Measurements from ENCODE around the gene ATRN. TPM values are rescaled to one million over a fixed set of nuclear protein-coding genes. Genes with fewer than 3 reads are reported as not detected.
A peak's percentile ranks its signal among the peaks of the same experiment; 100 is the strongest.

ATRN gene
- total and polyA plus RNA-seq, 8 donors: 2.9 to 63.9 (median 24.2) TPM

GRCh38 chr20:3646651-3647050 is 175.8 kb downstream of the ATRN start:
- no peak for DNase-seq
- intact Hi-C loops (cut with DNase I; ENCODE audit: low total_unique reads): no loop called here
- H3K27me3 ChIP-seq: no peaks in the 10 kb centered on the region
- peaks cover 0 to 9% (median 4%) of the 10 kb centered on the region in 4 donors for H3K4me1 ChIP-seq
- H3K36me3 ChIP-seq: peaks cover 27 to 88% (median 85%) of the 10 kb centered on the region in 4 donors
- TF ChIP-seq POLR2AphosphoS5 (IDR thresholded peaks at IDR 0.05): no peak
- TF ChIP-seq, protein P1, sequence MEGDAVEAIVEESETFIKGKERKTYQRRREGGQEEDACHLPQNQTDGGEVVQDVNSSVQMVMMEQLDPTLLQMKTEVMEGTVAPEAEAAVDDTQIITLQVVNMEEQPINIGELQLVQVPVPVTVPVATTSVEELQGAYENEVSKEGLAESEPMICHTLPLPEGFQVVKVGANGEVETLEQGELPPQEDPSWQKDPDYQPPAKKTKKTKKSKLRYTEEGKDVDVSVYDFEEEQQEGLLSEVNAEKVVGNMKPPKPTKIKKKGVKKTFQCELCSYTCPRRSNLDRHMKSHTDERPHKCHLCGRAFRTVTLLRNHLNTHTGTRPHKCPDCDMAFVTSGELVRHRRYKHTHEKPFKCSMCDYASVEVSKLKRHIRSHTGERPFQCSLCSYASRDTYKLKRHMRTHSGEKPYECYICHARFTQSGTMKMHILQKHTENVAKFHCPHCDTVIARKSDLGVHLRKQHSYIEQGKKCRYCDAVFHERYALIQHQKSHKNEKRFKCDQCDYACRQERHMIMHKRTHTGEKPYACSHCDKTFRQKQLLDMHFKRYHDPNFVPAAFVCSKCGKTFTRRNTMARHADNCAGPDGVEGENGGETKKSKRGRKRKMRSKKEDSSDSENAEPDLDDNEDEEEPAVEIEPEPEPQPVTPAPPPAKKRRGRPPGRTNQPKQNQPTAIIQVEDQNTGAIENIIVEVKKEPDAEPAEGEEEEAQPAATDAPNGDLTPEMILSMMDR (IDR thresholded peaks at IDR 0.05): no peak
- TF ChIP-seq POLR2A (IDR thresholded peaks at IDR 0.05): no peak
- TF ChIP-seq EP300 (IDR thresholded peaks at IDR 0.05): no peak
- H3K9me3 ChIP-seq: no peaks in the 10 kb centered on the region
- no peak overlapping the region for H3K27ac ChIP-seq
- H3K4me3 ChIP-seq: no peak overlapping the region
- WGBS, 5 donors: 82 to 92% (median 89%) methylated on average over 13 of the region's 13 CpGs

DNA sequence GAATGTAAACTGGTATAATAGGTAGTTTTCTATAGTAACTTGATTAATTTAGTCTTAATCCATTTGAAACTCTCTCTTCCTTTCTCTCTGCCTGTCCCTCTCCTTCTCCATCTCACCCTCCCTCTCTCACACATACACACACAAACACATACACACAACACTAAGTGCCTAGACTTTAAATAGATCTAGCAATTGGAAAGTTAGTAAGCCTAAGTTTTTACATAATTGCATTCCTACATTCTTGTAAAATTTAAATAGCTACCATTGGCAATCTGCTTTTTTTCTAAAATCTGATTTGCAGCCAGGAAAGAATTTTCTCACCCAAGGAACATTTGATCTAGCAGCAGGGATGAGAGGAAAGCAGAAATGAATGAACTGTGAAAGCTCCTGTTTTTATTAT is 176.7 kb downstream of the ATRN start:
- peaks cover 27 to 81% (median 77%) of the 10 kb centered on the region in 4 donors for H3K36me3 ChIP-seq

GRCh38 chr20:3648951-3649350 is 178.1 kb downstream of the ATRN start:
- TF ChIP-seq, protein P1 (IDR thresholded peaks at IDR 0.05): no peak
- TF ChIP-seq POLR2A (IDR thresholded peaks at IDR 0.05) (no peak), POLR2AphosphoS5 (IDR thresholded peaks at IDR 0.05) (no peak), EP300 (IDR thresholded peaks at IDR 0.05) (no peak)
- no peaks in the 10 kb centered on the region for H3K27me3 ChIP-seq
- no peak for DNase-seq
- no peaks in the 10 kb centered on the region for H3K9me3 ChIP-seq
- H3K36me3 ChIP-seq: peaks cover 27 to 66% (median 64%) of the 10 kb centered on the region in 4 donors
- H3K27ac ChIP-seq: no peak overlapping the region
- 82 to 93% (median 85%) methylated on average over 9 of the region's 9 CpGs for WGBS, 5 donors
- peaks cover 0 to 9% (median 5%) of the 10 kb centered on the region in 4 donors for H3K4me1 ChIP-seq
- H3K4me3 ChIP-seq: no peak overlapping the region
- intact Hi-C loops (cut with DNase I; ENCODE audit: low total_unique reads): no loop called here

More for the DNA sequence above, 176.7 kb downstream of the ATRN start:
- peaks cover 0 to 9% (median 5%) of the 10 kb centered on the region in 4 donors for H3K4me1 ChIP-seq
- intact Hi-C loops (cut with DNase I; ENCODE audit: low total_unique reads): no loop called here
- H3K9me3 ChIP-seq: no peaks in the 10 kb centered on the region
- no peak overlapping the region for H3K27ac ChIP-seq
- no peak overlapping the region for H3K4me3 ChIP-seq
- no peak for DNase-seq
- no peaks in the 10 kb centered on the region for H3K27me3 ChIP-seq
- TF ChIP-seq EP300 (IDR thresholded peaks at IDR 0.05) (no peak), POLR2A (IDR thresholded peaks at IDR 0.05) (no peak), POLR2AphosphoS5 (IDR thresholded peaks at IDR 0.05) (no peak)
- TF ChIP-seq, protein P1 (IDR thresholded peaks at IDR 0.05): no peak

DNA sequence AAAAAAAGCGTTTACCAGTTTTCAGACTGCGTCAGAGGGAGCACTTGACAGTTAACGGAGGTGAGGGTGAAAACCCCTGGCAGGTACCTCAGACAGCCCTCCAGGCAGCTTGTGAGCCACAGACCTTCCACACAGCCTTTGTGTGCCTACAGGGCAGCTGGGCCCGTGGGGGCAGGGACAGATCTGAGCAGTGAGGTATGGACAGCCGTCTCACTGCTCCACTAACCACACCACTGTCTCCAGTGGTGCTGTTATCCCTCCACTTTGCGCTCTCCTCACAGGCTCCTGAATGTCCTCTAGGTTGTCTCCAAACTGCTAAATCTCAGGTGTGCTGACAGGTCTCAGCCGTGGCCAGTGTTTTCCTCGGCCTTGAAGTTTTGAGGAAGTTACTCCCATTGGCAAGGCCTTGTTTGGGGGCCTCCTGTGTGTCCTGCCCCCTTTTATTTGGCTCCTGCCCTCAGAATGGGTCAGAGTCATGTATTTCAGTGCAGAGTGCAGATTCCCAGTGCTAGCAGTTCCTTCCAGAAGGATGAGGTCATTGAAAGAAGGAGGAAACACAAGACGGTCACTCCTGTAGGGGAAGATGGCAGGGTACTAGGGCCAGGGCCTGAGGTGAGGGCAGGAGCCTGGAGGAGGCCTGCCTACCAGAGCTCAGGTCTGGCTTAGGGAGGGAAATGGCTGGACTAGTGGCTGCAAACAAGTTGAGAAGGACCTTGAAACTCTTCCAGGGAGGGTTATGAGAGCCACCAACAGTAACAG is 180.6 kb downstream of the ATRN start:
- Histone ChIP-seq H3K4me3 (no peak overlapping the region), H3K4me1 (peaks cover 0 to 9% (median 5%) of the 10 kb centered on the region in 4 donors), H3K27ac (peak overlapping the region in 2 of 5 donors; percentile 18 to 32), H3K9me3 (no peaks in the 10 kb centered on the region), H3K27me3 (no peaks in the 10 kb centered on the region), H3K36me3 (peaks cover 17 to 41% (median 40%) of the 10 kb centered on the region in 4 donors)
- TF ChIP-seq POLR2AphosphoS5 (IDR thresholded peaks at IDR 0.05) (no peak), EP300 (IDR thresholded peaks at IDR 0.05) (no peak), POLR2A (IDR thresholded peaks at IDR 0.05) (no peak)
- TF ChIP-seq, protein P1 (IDR thresholded peaks at IDR 0.05): no peak
- intact Hi-C loops (cut with DNase I; ENCODE audit: low total_unique reads): no loop called here
- WGBS, 5 donors: 70 to 80% (median 80%) methylated on average over 9 of the region's 9 CpGs
- DNase-seq: peak in 1 of 2 donors; percentile 19

Data from stomach (tissue), 9 donors.